ENCODE results near the gene TCAP.

Gene TCAP

GRCh38 chr17:39664581-39665561, at the start of gene TCAP:
TSS of gene TCAP (plus strand) at chr17:39665349. CDS start at chr17:39665360, 11 bp downstream.
- no peak for TF ChIP-seq REST (IDR thresholded peaks at IDR 0.05; ENCODE audit: low read depth)
- no peak for TF ChIP-seq EP300 (IDR thresholded peaks at IDR 0.05; ENCODE audit: borderline replicate concordance)
- no peak for TF ChIP-seq RAD21 (IDR thresholded peaks at IDR 0.05; ENCODE audit: low read depth)
- TF ChIP-seq USF1 (IDR thresholded peaks at IDR 0.05): no peak
- no peak for TF ChIP-seq YY1 (IDR thresholded peaks at IDR 0.05; ENCODE audit: low read depth)

- TF ChIP-seq EGR1 (IDR thresholded peaks at IDR 0.05): no peak
- no peak for TF ChIP-seq CEBPB (IDR thresholded peaks at IDR 0.05)
- TF ChIP-seq REST (IDR thresholded peaks at IDR 0.05; ENCODE audit: low read depth): no peak
- TF ChIP-seq USF1 (IDR thresholded peaks at IDR 0.05): no peak
- no peak for TF ChIP-seq RAD21 (IDR thresholded peaks at IDR 0.05; ENCODE audit: low read depth)
- TF ChIP-seq TCF12 (IDR thresholded peaks at IDR 0.05; ENCODE audit: low read depth): no peak
- no peak for TF ChIP-seq MAX (IDR thresholded peaks at IDR 0.05)
Measured at GRCh38 chr17:39615434-39615833, 49.7 kb upstream of the TCAP start.

- TF ChIP-seq TAF1 (IDR thresholded peaks at IDR 0.05; ENCODE audit: low read depth) (no peak), EP300 (IDR thresholded peaks at IDR 0.05; ENCODE audit: borderline replicate concordance) (no peak), MAX (IDR thresholded peaks at IDR 0.05) (no peak; the same call in 1 of the 2 replicates), CREB1 (IDR thresholded peaks at IDR 0.05; ENCODE audit: low read depth) (no peak), USF1 (IDR thresholded peaks at IDR 0.05) (no peak), NFIC (IDR thresholded peaks at IDR 0.05) (no peak), TEAD4 (IDR thresholded peaks at IDR 0.05) (no peak), ZBTB7A (IDR thresholded peaks at IDR 0.05; ENCODE audit: low read depth) (no peak), YY1 (IDR thresholded peaks at IDR 0.05; ENCODE audit: low read depth) (no peak), TCF12 (IDR thresholded peaks at IDR 0.05; ENCODE audit: low read depth) (no peak), EGR1 (IDR thresholded peaks at IDR 0.05) (no peak), FOXM1 (IDR thresholded peaks at IDR 0.05; ENCODE audit: borderline replicate concordance, low read depth) (no peak), RAD21 (IDR thresholded peaks at IDR 0.05; ENCODE audit: low read depth) (no peak), REST (IDR thresholded peaks at IDR 0.05; ENCODE audit: low read depth) (no peak), CEBPB (IDR thresholded peaks at IDR 0.05) (no peak)
Measured at GRCh38 chr17:39617100-39617445, 48.1 kb upstream of the TCAP start.
